Measurements from ENCODE around the gene C10orf53.
"Not testable (repeated sequence)": the region's sequence is repeated elsewhere in the genome, so short reads cannot be mapped to it uniquely, and the experiment has no call there.

Gene C10orf53

GRCh38 chr10:49688261-49688846 is 8.9 kb downstream of the C10orf53 start:
- no peak for DNase-seq (ENCODE audit: low spot score)

- DNase-seq (ENCODE audit: low spot score): no peak
These were observed 9.5 kb downstream of the C10orf53 start for GRCh38 chr10:49688920-49689319.

GRCh38 chr10:49689882-49690510 is 10.5 kb downstream of the C10orf53 start:
- DNase-seq (ENCODE audit: low spot score): no peak

GRCh38 chr10:49690698-49691356 is 11.4 kb downstream of the C10orf53 start:
- DNase-seq (ENCODE audit: low spot score): no peak

GRCh38 chr10:49691588-49691987 is 12.1 kb downstream of the C10orf53 start:
- no peak for DNase-seq (ENCODE audit: low spot score)

- no peak for DNase-seq (ENCODE audit: low spot score)
These were observed 15.0 kb downstream of the C10orf53 start for GRCh38 chr10:49694466-49694865.

GRCh38 chr10:49696311-49696710 is 16.9 kb downstream of the C10orf53 start:
- DNase-seq (ENCODE audit: low spot score): no peak

- no peak for DNase-seq (ENCODE audit: low spot score)
These were observed 19.2 kb downstream of the C10orf53 start for GRCh38 chr10:49698679-49699078.

GRCh38 chr10:49700211-49700610 is 20.8 kb downstream of the C10orf53 start:
- no peak for DNase-seq (ENCODE audit: low spot score)

- no peak for DNase-seq (ENCODE audit: low spot score)
These were observed 21.5 kb downstream of the C10orf53 start for GRCh38 chr10:49700997-49701396.

GRCh38 chr10:49707585-49707984 is 28.1 kb downstream of the C10orf53 start:
- no peak for DNase-seq (ENCODE audit: low spot score)

GRCh38 chr10:49709934-49710333 is 30.5 kb downstream of the C10orf53 start:
- no peak for DNase-seq (ENCODE audit: low spot score)

GRCh38 chr10:49710966-49711365 is 31.5 kb downstream of the C10orf53 start:
- DNase-seq (ENCODE audit: low spot score): no peak

- no peak for DNase-seq (ENCODE audit: low spot score)
These were observed 32.0 kb downstream of the C10orf53 start for GRCh38 chr10:49711481-49711880.

- DNase-seq (ENCODE audit: low spot score): no peak
These were observed 33.8 kb downstream of the C10orf53 start for GRCh38 chr10:49713266-49713665.

- DNase-seq (ENCODE audit: low spot score): not testable (repeated sequence)
These were observed 35.7 kb downstream of the C10orf53 start for GRCh38 chr10:49715157-49715556.

GRCh38 chr10:49726593-49726992 is 47.1 kb downstream of the C10orf53 start:
- no peak for DNase-seq (ENCODE audit: low spot score)

GRCh38 chr10:49733866-49734265 is 54.4 kb downstream of the C10orf53 start:
- DNase-seq (ENCODE audit: low spot score): no peak

- no peak for DNase-seq (ENCODE audit: low spot score)
These were observed 55.2 kb downstream of the C10orf53 start for GRCh38 chr10:49734676-49735075.

- no peak for DNase-seq (ENCODE audit: low spot score)
These were observed 55.7 kb downstream of the C10orf53 start for GRCh38 chr10:49735161-49735560.

GRCh38 chr10:49735848-49736563 is 56.6 kb downstream of the C10orf53 start:
- no peak for DNase-seq (ENCODE audit: low spot score)

GRCh38 chr10:49736564-49737113 is 57.2 kb downstream of the C10orf53 start:
- no peak for DNase-seq (ENCODE audit: low spot score)
